ENCODE results near the gene ARMC8. TPM values are rescaled to one million over a fixed set of nuclear protein-coding genes. Genes with fewer than 3 reads are reported as not detected.

Gene ARMC8
- total RNA-seq, 2 experiments from 2014 or later, result 37.7 to 39.6 TPM

GRCh38 chr3:138174421-138175131 is 12.5 kb upstream of the ARMC8 start, which contains the start of gene DBR1:
Gene DBR1 (minus strand): TSS chr3:138174921. CDS start chr3:138174795, 126 bp downstream.
- Mint-ChIP-seq H3K4me3 (peak within 1 kb of the TSS; percentile 96), H3K9me3 (no peaks in the 10 kb centered on the region), H3K27me3 (no peaks in the 10 kb centered on the region), H3K36me3 (peaks cover 9% of the 10 kb centered on the region), H3K27ac (peak within 1 kb of the TSS; percentile 97), H3K4me1 (ENCODE audit: low read depth) (peaks cover 38% of the 10 kb centered on the region)
- ChIA-PET POLR2A (interaction anchor here (1.1 to 2.2 kb wide), 3 partner anchors 11 to 1422 kb away, joined by 3 to 16 read pairs (median 6); partner anchors contain the start of gene ARMC8), CTCF (interaction anchor here (0.7 to 1.7 kb wide), 5 partner anchors 12 to 417 kb away, joined by 3 to 9 read pairs (median 4); partner anchors contain the start of gene ARMC8)
- DNase-seq, result peak; percentile 77
- intact Hi-C loops (cut with micrococcal nuclease), result loop anchor here (1.0 to 5.0 kb wide), 2 partner anchors 13 to 107 kb away; partner anchors contain the start of gene ARMC8

- intact Hi-C loops (cut with micrococcal nuclease), result loop anchor here (1.0 to 10.0 kb wide), 5 partner anchors 107 to 1164 kb away; partner anchors contain the start of genes MRAS and MRPS22
- no peak overlapping the region for H3K4me3 Mint-ChIP-seq
- POLR2A ChIA-PET, result no interaction called here
- H3K27me3 Mint-ChIP-seq, result peaks cover 6% of the 10 kb centered on the region
- H3K4me1 Mint-ChIP-seq (ENCODE audit: low read depth), result peaks cover 5% of the 10 kb centered on the region
- no peak overlapping the region for H3K27ac Mint-ChIP-seq
- no peaks in the 10 kb centered on the region for H3K9me3 Mint-ChIP-seq
- peak; percentile 49 for DNase-seq
- CTCF ChIA-PET, result interaction anchor here (1.0 to 3.1 kb wide), 8 partner anchors 10 to 735 kb away, joined by 3 to 13 read pairs (median 3); partner anchors contain the start of gene MRAS
- H3K36me3 Mint-ChIP-seq, result no peaks in the 10 kb centered on the region
Measured at GRCh38 chr3:138180375-138181029, 6.6 kb upstream of the ARMC8 start.

GRCh38 chr3:138184994-138185393 is 2.1 kb upstream of the ARMC8 start:
- ChIA-PET CTCF (interaction anchor here (0.6 to 1.4 kb wide), 3 partner anchors 143 to 731 kb away, joined by 3 to 4 read pairs (median 3); no protein-coding TSS in a partner anchor), POLR2A (interaction anchor here (2.6 kb wide), 1 partner anchor 10 kb away, joined by 16 read pairs; the partner anchor contains the start of gene DBR1)
- no peaks in the 10 kb centered on the region for H3K9me3 Mint-ChIP-seq
- H3K4me1 Mint-ChIP-seq (ENCODE audit: low read depth), result peaks cover 24% of the 10 kb centered on the region
- H3K27me3 Mint-ChIP-seq, result peaks cover 7% of the 10 kb centered on the region
- no peak overlapping the region for H3K4me3 Mint-ChIP-seq
- H3K27ac Mint-ChIP-seq, result no peak overlapping the region
- no peak for DNase-seq
- peaks cover 4% of the 10 kb centered on the region for H3K36me3 Mint-ChIP-seq
- intact Hi-C loops (cut with micrococcal nuclease), result loop anchor here (5.0 to 10.0 kb wide), 5 partner anchors 102 to 1160 kb away; partner anchors contain the start of genes CEP70 and MRPS22

GRCh38 chr3:138186221-138186620 is 880 bp upstream of the ARMC8 start:
- Mint-ChIP-seq H3K9me3 (no peaks in the 10 kb centered on the region), H3K27me3 (peaks cover 7% of the 10 kb centered on the region), H3K4me1 (ENCODE audit: low read depth) (peaks cover 29% of the 10 kb centered on the region), H3K27ac (peak overlapping the region; percentile 93), H3K4me3 (peak overlapping the region; percentile 91), H3K36me3 (peaks cover 7% of the 10 kb centered on the region)
- CTCF ChIA-PET, result interaction anchor here (0.9 to 2.3 kb wide), 4 partner anchors 11 to 729 kb away, joined by 3 to 11 read pairs (median 8); partner anchors contain the start of gene DBR1
- no peak for DNase-seq
- POLR2A ChIA-PET, result interaction anchor here (0.9 to 2.6 kb wide), 3 partner anchors 12 to 248 kb away, joined by 3 to 16 read pairs (median 8); partner anchors contain the start of genes DBR1 and ESYT3
- intact Hi-C loops (cut with micrococcal nuclease), result loop anchor here (2.0 to 10.0 kb wide), 5 partner anchors 37 to 1159 kb away; partner anchors contain the start of genes CEP70, MRPS22 and NME9

GRCh38 chr3:138186803-138187295 is 252 bp upstream of the ARMC8 start:
- H3K4me1 Mint-ChIP-seq (ENCODE audit: low read depth), result peaks cover 35% of the 10 kb centered on the region
- POLR2A ChIA-PET, result interaction anchor here (0.9 to 2.6 kb wide), 6 partner anchors 9 to 248 kb away, joined by 3 to 16 read pairs (median 5); partner anchors contain the start of genes DBR1 and ESYT3
- H3K36me3 Mint-ChIP-seq, result peaks cover 10% of the 10 kb centered on the region
- CTCF ChIA-PET, result interaction anchor here (0.7 to 2.3 kb wide), 7 partner anchors 12 to 729 kb away, joined by 3 to 11 read pairs (median 3); partner anchors contain the start of gene DBR1
- peak; percentile 94 for DNase-seq
- H3K27me3 Mint-ChIP-seq, result peaks cover 7% of the 10 kb centered on the region
- peak overlapping the region; percentile 93 for H3K27ac Mint-ChIP-seq
- intact Hi-C loops (cut with micrococcal nuclease), result loop anchor here (1.0 to 10.0 kb wide), 6 partner anchors 13 to 1158 kb away; partner anchors contain the start of genes CEP70, DBR1, MRPS22 and NME9
- peak overlapping the region; percentile 91 for H3K4me3 Mint-ChIP-seq
- H3K9me3 Mint-ChIP-seq, result no peaks in the 10 kb centered on the region

GRCh38 chr3:138188013-138188730 is 1.1 kb downstream of the ARMC8 start:
- Mint-ChIP-seq H3K27ac (peak overlapping the region; percentile 73), H3K4me1 (ENCODE audit: low read depth) (peaks cover 35% of the 10 kb centered on the region), H3K27me3 (peaks cover 7% of the 10 kb centered on the region), H3K4me3 (peak overlapping the region; percentile 91), H3K9me3 (no peaks in the 10 kb centered on the region), H3K36me3 (peaks cover 10% of the 10 kb centered on the region)
- intact Hi-C loops (cut with micrococcal nuclease), result loop anchor here (5.0 to 10.0 kb wide), 3 partner anchors 227 to 1157 kb away; partner anchors contain the start of genes CEP70 and MRPS22
- CTCF ChIA-PET, result interaction anchor here (1.4 to 2.3 kb wide), 3 partner anchors 37 to 727 kb away, joined by 3 to 7 read pairs (median 3); no protein-coding TSS in a partner anchor
- POLR2A ChIA-PET, result interaction anchor here (1.4 to 2.0 kb wide), 4 partner anchors 8 to 109 kb away, joined by 3 to 8 read pairs (median 6); partner anchors contain the start of gene DBR1
- no peak for DNase-seq

- Mint-ChIP-seq H3K4me3 (no peak overlapping the region), H3K27ac (no peak overlapping the region), H3K9me3 (no peaks in the 10 kb centered on the region), H3K4me1 (ENCODE audit: low read depth) (peaks cover 36% of the 10 kb centered on the region), H3K36me3 (peaks cover 17% of the 10 kb centered on the region), H3K27me3 (no peaks in the 10 kb centered on the region)
- intact Hi-C loops (cut with micrococcal nuclease), result no loop called here
- ChIA-PET CTCF (interaction anchor here (0.7 kb wide), 1 partner anchor 478 kb away, joined by 3 read pairs; no protein-coding TSS in a partner anchor), POLR2A (interaction anchor here (1.4 kb wide), 1 partner anchor 8 kb away, joined by 3 read pairs; the partner anchor contains the start of gene ARMC8)
- no peak for DNase-seq
Measured at GRCh38 chr3:138195481-138195880, 8.4 kb downstream of the ARMC8 start.

GRCh38 chr3:138196023-138196422 is 8.9 kb downstream of the ARMC8 start:
- no peaks in the 10 kb centered on the region for H3K27me3 Mint-ChIP-seq
- intact Hi-C loops (cut with micrococcal nuclease), result no loop called here
- ChIA-PET CTCF (no interaction called here), POLR2A (interaction anchor here (1.4 kb wide), 1 partner anchor 9 kb away, joined by 3 read pairs; the partner anchor contains the start of gene ARMC8)
- no peak overlapping the region for H3K4me3 Mint-ChIP-seq
- no peaks in the 10 kb centered on the region for H3K9me3 Mint-ChIP-seq
- no peak for DNase-seq
- H3K36me3 Mint-ChIP-seq, result peaks cover 13% of the 10 kb centered on the region
- H3K27ac Mint-ChIP-seq, result no peak overlapping the region
- peaks cover 32% of the 10 kb centered on the region for H3K4me1 Mint-ChIP-seq (ENCODE audit: low read depth)

- Mint-ChIP-seq H3K4me3 (no peak overlapping the region), H3K9me3 (no peaks in the 10 kb centered on the region), H3K4me1 (ENCODE audit: low read depth) (peaks cover 31% of the 10 kb centered on the region), H3K36me3 (peaks cover 11% of the 10 kb centered on the region), H3K27ac (no peak overlapping the region), H3K27me3 (no peaks in the 10 kb centered on the region)
- ChIA-PET CTCF (no interaction called here), POLR2A (no interaction called here)
- intact Hi-C loops (cut with micrococcal nuclease), result no loop called here
- peak; percentile 28 for DNase-seq
Measured at GRCh38 chr3:138197058-138197457, 10.0 kb downstream of the ARMC8 start.

- H3K36me3 Mint-ChIP-seq, result peaks cover 11% of the 10 kb centered on the region
- no peak overlapping the region for H3K4me3 Mint-ChIP-seq
- ChIA-PET POLR2A (no interaction called here), CTCF (no interaction called here)
- no peak for DNase-seq
- no peaks in the 10 kb centered on the region for H3K27me3 Mint-ChIP-seq
- peaks cover 33% of the 10 kb centered on the region for H3K4me1 Mint-ChIP-seq (ENCODE audit: low read depth)
- H3K27ac Mint-ChIP-seq, result no peak overlapping the region
- intact Hi-C loops (cut with micrococcal nuclease), result no loop called here
- no peaks in the 10 kb centered on the region for H3K9me3 Mint-ChIP-seq
Measured at GRCh38 chr3:138197524-138197923, 10.4 kb downstream of the ARMC8 start.

GRCh38 chr3:138199851-138200250 is 12.8 kb downstream of the ARMC8 start:
- no peak for DNase-seq
- ChIA-PET POLR2A (no interaction called here), CTCF (no interaction called here)
- intact Hi-C loops (cut with micrococcal nuclease), result no loop called here
- Mint-ChIP-seq H3K4me1 (ENCODE audit: low read depth) (peaks cover 51% of the 10 kb centered on the region), H3K27ac (no peak overlapping the region), H3K9me3 (no peaks in the 10 kb centered on the region), H3K27me3 (no peaks in the 10 kb centered on the region), H3K36me3 (peaks cover 11% of the 10 kb centered on the region), H3K4me3 (no peak overlapping the region)

Measured in activated CD4-positive, alpha-beta memory T cell treated with anti-CD3 and anti-CD28 coated beads for 36 hours (primary cell).